NCI-H2171 treated with DMSO at 0.1 percent for 48 hours (cell line): ENCODE measurements around the gene NOSIP.
A peak's percentile ranks its signal among the peaks of the same experiment; 100 is the strongest.

ENCODE experiments used
- DNase-seq: peaks from one replicate; lab custom pipeline; 2025; lab: John Stamatoyannopoulos, UW

NOSIP gene

DNA sequence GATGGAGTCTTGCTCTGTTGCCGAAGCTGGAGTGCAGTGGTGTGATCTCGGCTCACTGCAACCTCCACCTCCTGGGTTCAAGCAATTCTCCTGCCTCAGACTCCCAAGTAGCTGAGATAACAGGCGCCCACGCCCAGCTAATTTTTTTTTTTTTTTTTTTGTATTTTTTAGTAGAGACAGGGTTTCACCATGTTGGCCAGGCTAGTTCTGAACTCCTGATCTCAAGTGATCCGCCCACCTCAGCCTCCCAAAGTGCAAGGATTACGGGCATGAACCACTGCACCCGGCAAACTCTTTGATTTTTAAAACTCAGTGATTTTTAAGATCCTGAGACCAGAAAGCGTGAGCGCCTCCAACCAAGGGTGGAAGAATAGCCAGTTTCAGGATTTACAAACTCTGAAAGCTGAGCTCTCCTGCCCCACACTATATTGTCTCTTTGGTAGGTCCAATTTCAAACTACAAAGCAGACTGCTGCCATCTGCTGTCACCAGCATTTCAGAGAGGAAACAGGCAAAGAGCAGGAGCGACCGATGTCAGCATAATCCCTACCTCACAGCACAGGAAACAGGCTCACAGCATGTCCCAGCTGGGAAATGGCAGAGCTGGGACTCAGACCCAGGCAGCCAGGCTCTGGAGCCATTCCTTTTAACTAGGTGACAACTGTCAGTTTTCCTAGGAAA is 9.2 kb downstream of the NOSIP start:
- peak; percentile 71 for DNase-seq

DNA sequence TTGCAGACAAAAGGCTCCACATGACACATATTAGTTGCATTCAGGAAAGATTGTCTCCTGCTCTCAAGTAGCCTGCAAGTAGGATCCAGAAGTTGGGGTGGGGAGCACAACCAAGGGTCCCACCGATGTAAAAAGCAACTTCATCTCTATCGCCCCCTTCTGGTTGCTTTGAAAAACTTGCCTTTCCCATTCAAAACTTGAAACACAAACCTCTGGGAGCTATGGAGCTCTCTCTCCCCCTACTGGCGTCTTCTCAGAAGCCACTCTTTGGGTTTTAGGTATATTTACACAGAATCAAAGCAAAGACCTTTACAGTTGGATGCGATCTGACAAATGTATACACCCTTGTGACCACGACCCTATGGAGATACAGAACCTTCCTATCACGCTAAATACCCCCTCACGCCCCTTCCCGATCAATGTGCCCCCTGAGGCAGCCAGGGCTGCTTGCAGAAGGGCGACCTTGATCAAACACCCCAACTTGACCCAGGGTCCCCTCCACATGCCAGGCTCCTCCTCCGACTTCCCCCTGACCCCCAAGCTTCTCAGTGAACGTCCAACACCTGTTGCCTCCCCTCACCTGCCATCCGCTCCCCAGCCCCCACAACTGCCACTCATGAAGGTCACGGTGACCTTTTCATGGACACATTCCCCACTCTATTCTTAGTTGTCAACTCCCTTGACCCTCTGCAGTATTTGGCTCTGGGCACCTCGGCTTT is 10.1 kb downstream of the NOSIP start:
- peak; percentile 87 for DNase-seq

DNA sequence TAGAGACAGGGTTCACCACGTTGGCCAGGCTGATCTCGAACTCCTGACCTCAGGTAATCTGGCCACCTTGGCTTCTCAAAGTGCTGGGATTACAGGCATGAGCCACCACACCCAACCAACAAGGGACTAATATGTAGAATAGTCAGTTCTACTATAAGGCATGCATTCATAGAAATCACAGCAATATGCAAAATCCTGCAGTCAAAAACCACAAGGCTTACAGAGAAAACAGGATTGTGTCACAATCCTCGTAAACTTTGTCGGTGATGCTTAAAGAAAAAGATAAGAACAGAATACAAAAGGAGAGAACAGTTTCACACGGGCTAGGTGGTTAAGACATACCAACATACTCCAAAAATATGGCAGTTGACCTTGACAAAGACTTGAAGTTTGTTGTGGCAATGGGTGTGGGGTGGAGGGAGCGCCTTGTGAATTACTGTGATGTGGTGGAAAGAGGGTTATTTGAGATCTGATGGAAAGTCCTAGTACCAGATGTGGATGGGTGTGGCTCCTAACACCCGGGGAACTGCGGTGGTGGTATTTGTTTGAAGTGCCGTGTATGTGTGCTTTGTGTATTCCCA is 12.4 kb downstream of the NOSIP start:
- peak; percentile 15 for DNase-seq

DNA sequence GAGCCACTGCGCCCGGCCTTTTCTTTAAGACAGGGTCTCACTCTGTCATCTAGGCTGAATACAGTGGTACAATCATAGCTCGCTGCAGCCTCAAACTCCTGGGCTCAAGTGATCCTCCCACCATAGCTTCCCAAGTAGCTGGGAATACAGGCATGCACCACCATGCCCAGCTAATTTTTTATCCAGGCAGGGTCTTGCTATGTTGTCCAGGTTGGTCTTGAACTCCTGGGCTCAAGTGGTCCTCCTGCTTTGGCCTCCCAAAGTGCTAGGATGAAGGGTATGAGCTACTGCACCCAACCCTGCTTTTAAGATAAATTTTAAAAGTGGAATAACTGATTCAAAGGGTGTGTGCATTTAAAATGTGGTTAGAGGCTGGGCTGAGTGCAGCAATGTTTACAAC is 14.1 kb downstream of the NOSIP start:
- DNase-seq = no peak

DNA sequence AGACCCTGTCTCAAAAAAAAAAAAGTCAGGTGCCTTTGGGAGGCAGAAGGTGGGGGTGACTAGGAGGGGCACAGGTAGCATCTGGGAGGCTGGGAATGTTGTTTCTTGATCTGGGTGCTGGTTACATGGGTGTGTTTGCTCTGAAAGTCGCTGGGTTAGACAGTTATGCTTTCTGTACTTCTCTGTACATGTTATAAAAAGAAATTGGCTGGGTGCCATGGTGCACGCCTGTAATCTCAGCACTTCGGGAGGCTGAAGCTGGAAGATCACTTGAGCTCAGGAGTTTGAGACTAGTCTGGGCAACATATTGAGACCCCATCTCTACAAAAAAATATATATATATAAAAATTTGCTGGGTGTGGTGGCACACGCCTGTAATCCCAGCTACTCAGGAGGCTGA is 15.1 kb downstream of the NOSIP start:
- DNase-seq = peak; percentile 48

DNA sequence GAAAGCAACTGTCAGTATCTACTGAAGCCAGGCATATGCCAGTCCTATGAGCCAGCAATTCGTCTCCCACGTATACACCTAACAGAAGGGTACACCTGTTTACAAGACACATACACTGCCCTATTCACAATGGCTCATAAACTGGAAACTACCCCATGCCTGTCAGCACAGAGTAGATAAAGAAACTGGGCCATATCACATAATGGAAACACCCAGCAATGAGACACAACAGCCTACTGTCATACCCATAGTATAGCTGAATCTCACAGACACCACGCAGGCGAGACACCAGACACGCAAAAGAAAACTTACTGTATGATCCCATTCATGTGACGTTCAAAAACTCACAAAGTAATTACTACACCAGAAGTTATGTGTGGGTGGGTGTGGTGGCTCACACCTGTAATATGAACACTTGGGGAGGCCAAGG is 15.7 kb downstream of the NOSIP start:
- no peak for DNase-seq

DNA sequence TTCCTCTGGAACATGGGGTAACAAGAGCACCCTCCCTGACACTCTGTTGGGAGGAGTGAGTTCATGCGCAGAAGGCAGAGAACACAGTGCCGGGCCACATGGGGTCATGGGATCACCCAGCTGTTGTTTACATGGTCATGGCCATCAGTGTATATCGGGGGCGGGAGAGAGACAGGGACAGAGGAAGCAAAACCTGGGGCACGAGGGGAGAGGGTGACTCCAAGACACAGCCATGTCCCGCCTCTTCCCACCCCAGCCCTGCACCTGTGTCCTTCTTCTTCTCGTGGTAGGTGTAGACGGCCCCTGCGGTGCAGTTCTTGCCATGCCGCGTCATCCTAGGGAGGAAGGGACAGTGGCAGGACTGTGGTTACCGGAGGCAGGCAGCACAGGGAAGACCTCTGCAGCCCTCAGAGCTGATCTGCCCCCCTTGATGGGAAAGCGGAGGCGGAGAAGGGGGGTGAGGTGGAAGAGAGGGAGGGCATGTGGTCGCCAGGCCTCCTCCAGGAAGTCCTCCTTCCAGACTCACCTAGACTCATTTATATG is 19.9 kb downstream of the NOSIP start:
- DNase-seq = no peak

DNA sequence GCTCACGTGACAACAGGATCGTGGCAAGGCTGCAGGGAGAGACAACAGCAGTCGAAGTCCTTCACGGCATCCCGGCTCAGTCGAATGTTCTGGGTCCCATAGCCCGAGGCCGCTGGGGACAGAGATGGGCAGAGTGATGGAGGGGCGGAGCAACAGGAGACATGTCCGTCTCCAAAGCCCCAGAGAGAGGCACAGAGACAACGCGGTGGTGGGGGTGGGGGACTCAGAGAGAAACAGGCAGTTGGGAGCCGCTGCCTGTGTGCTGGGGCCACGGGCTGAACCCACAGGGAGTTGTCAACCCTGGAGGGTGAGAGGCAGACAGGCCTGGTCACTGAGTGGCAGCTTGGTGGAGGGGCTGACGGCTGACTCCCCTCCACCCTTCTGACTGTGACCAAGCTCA is 20.4 kb downstream of the NOSIP start:
- no peak for DNase-seq

DNA sequence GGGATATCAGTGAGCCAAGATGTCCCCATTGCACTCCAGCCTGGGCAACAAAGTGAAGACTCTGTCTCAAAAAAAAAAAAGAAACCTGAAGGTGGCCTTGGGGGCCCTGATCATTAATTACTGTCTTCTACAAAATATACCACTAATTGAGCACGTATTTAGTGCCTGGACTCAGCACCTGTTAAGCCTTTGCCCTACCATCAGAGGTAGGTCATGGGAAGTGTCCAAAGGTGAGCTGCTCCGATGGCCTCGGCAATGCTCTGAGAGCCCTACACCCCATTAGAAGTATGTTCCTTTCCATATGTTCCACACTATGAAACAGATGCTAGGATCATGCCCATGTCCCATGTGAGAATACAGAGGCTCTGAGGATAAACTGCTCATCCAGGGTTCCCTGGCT is 20.9 kb downstream of the NOSIP start:
- DNase-seq = no peak

DNA sequence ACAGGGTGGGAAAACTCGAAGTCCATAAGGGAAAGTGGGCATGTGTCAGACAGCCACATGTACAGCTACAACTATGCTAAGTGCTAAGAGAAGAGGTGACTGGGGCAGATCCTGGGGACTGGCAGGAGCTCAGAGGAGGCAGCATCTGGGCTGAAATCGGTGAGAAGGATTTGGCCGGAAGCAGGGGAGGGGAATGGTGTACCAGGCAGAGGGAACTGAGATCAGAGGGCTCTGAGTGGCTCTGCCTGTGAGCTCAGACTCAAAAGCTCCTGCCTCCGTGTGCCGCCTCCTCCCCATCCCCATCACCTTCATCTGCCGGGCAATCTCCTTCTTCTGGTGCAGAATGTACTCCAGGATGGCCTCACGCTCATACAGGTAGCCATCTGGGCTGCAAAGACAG is 21.8 kb downstream of the NOSIP start:
- DNase-seq = no peak

DNA sequence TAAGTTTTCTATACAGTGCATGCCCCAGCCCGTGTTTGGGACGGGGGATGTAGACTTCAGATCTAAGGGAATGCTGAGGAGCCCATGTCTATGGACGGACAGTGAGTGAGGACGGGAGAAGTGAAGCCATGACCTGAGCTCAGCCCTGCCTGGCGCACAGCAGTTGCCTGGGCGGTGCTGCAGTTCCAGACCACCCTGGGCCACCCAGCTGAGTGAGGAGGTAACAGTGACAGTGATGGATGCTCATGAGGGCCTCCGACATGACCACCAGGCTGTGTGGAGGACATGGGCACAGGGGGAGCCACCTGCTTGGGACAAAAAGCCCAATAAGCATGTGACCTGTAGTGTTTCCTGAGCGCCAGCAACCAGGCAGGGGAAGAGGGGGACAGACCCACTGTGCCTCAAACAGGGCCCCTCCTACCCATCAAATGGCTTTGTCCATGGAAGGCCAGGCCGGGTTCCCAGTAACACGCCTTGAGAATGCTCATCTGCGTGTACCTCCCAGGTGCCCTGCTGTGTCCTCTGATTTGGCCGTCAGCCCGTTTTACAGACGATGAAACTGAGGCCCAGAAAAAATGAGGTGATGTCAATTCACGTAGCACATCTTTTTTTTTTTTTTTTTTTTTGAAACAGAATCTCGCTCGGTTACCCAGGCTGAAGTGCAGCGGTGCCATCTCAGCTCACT is 22.6 kb downstream of the NOSIP start:
- DNase-seq = no peak

DNA sequence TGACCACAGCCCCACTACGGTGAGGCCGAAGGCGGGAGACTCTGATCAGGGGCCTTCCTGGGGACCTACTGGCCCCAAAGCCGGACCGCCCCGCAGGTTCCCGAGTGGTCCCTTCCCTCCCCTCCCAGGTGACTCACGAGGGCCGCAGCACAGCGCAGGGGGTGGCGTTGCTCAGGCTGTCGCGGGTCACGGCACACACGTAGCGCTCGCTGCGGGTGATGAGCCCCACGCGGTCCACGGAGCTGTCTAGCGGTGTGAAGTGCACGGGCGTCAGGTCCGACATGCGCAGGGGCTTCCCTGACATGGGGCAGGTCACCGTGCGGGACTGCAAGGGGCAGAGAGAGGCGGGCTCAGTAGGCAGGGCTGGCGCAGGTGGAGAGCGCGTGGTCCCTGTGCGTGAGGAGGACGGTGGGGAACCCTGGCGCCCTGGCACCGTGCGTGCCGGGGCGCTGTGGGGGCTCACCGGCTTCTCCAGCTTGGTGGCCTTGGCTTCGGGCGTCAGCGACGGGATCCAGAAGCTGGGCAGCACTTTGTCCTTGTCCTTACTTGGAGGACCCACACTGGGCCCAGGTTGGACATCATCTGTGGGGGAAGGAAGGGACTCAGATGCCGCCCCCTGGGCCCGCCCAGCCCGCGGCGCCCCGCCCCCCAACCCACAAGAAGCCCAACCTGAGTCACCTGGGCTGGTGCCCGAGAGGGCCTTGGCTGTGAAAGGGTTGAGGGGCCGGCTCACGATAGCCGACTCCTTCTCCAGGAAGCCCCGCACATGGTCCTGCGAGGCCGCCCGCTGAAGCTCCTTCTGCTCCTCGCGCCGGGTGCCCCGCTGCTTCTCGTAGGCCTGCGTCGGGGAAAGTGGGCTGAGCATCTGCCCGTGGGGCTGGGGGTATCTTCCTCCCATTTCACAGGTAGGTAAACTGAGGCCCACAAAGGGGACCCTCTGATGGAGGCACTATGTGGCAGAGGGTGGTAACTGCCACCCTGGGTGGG is 23.7 kb downstream of the NOSIP start:
- DNase-seq = no peak

DNA sequence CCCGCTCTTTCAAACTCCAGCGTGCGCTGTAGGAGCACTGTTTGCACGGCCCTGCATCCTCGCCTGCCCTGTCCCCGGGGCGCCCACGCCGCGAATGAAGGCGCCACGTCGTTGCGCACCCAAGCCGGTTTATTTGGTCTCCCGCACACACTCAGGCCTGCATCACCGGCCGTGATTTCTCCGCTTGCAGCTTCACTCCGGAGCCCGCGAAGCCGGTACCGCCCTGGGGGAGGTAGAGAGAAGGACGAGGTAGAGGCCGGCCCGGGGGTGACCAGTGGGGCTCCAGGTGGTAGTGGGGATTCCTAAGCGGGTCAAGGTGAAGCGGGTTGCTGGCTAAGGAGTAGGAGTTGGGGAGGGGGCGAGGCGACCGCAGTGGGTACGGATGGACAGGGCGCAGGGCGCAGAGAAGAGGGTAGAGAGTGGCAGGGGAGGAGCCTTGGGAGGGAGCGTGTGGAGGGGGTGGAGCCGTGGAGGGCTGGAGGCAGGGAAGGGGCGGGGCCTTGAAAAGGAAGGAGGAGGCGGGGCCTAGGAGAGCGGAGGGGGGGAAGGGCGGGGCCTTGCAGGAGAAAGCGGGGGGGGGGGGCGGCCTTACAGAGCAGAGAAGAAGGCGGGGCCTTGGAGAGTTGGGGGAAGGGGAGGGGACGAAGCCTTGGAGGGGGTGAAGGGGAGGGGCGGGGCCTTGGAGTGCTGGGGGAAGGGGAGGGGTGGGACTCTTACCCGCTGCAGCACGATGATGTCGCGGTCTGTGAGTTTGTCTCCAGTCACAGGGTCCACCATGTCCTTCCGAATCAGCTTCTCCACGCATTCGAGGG is 24.6 kb downstream of the NOSIP start:
- no peak for DNase-seq

DNA sequence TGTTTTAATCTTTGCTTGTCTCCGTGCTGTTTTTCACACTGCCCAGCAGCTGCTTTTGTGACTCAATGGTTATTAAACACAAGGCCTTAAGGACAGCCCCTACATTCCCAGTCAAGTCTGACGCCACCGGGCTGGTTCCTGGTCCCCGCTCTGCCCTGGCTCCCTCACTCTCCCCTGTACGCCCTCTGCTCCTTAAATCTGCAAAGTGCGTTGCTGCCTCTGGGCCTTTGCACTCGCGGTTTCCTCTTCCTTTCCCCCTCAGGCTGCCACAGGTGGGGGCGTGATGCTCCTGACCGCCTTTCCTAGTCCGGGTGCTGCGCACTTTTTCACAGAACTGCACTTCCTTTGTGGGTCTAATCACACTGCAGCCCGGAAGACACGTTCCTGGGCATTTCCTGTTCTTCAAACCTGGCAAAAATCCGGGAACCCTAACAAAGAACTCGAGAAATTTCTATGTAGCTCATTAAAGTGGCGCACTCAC is 25.6 kb downstream of the NOSIP start:
- DNase-seq = no peak

DNA sequence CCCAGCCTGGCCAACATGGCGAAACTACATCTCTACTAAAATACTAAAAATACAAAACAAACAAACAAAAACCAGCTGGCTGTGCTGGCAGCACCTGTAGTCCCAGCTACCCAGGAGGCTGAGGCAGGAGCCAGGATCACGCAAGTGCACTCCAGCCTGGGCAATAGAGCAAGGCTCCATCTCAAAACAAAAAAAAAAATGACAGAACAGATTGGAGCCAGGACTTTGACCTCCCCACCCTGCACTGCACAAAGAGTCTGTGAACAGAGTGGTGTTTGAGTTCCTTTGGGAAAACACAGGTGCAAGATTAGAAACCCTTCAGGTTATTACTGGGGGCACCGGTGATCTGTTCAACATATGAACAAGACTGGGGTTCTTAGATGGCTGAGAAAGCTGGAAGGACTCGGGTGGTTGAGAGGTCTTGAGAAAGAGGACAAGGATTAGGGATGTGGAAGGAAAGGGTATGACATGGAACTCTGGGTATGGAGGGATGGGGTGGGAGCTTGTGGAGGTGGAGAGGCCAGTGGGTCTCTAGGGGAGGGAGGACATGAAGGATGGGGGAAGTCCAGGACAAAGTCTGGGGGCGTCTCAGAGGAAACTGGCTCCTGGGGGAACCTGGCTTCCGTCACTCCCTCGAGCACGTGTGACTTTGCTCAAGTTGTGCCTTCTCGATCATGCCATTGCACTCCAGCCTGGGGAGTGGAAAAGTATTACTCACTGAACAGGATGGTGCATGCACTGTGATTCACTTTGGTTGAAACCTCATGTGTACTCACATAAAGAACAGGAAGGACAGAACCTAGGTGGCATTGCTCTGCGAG is 26.7 kb downstream of the NOSIP start:
- DNase-seq = peak; percentile 42

DNA sequence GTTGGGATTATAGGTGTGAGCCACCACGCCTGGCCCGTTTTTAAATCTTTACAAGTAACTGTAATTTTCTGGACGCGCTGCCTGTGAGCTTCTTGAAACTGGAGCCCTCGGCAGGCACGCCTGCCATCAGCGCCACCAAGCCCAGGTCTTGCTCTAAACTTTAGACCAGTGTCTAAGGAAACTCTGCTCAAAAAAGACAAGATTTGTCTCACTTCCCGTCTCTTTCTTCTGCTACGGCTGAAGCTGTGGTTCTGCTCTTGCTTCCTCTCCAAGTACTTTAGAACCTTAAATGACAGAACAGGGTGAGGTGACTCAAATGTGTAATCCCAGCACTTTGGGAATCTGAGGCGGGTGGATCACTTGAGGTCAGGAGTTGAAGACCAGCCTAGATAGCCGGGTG is 27.6 kb downstream of the NOSIP start:
- DNase-seq = no peak

DNA sequence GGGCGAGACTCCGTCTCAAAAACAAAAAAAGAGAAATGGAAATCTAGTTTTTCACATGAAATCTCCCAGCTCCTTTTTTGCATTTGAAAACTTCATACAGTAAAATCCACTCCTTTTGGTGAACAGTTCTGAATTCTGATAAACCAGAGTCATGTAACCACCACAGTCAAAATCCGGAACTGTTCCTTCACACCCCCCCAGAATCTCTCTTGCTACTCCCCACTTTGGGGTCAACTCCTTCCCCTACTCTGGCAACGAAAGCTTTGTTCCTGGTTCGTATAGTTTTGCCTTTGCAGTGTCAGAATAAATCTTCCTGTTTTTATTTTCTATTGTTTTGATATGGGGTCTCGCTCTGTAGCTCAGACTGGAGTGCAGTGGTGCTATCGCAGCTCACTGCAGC is 28.8 kb downstream of the NOSIP start:
- DNase-seq = no peak

DNA sequence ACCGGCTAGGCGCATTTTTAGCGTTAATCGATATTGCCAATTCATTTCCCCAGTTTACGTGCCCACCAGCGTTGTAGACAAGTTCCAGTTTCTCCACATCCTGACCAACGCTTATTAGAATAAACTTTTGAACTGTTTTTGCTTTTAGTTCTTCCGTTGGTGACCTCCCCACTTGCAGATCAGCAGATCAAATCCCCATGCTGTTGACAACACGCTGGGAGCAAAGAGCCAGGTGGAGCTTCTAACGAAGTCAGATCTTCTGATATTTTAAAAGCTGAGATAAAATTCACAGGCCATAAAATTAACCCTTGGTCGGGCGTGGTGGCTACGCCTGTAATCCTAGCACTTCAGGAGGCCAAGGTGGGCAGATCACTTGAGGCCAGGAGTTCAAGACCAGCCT is 31.3 kb downstream of the NOSIP start:
- DNase-seq = no peak

DNA sequence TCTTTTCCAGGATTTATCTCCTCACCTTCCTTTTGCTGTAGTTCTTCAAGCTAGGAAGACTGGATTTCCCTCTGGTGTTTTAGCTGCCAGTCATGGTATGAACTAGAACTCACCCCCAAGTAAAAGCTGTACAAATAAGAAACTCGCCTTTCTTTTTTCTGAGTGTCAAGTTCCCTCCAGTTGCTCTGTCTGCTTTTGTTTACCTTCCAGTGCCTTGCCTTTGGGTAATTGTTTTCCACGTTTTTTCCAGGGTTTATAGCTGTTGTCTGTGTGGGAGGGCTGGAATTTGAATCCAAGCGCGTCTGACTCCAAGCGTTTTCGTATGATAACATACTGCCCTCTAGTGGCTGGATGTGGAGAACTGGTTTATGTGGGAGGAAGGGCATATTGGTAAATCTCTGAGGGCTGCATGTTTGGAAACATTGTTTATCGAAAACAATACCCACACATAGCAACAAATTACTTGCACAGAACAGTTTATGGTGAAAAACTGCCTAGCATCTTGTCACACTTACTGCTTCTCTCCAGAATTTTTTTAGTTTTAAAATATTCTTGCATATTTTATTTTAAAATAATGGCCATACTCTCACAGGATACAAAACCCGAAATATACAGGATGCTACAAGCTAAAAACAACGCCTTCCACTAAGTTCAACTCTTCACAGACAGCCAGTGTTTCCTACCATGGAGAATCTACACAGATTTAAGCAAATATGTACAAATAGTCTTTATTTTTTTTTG is 33.4 kb downstream of the NOSIP start:
- DNase-seq = peak; percentile 98
